K562 (cell line): ENCODE results near the gene ELMO1.

Experiments used
- CBX2 ChIP-seq: fragments of 200-600 bp; sonication (generic); IDR thresholded peaks from one replicate; pipeline ENCODE4 v1.6.1; 2012; ENCODE audit warnings: mild to moderate bottlenecking, low read length, inconsistent platforms; ENCODE audit not compliant: insufficient read depth, poor library complexity, severe bottlenecking
- CBX8 ChIP-seq: fragments of 200-600 bp; sonication (generic); IDR thresholded peaks from 2 replicates; pipeline ENCODE4 v1.6.1; 2012; ENCODE audit warnings: borderline replicate concordance, mixed run types, low read depth, mild to moderate bottlenecking, moderate library complexity, mixed read lengths, low read length, control low read depth, inconsistent platforms; ENCODE audit not compliant: poor library complexity, severe bottlenecking; ENCODE audit errors: extremely low read depth
- CHD2 ChIP-seq: IDR thresholded peaks from 2 replicates; pipeline ENCODE4 v1.6.1; 2011; ENCODE audit warnings: low read depth, low read length
- E2F4 ChIP-seq: sonication (generic); formaldehyde crosslinking; IDR thresholded peaks from 2 replicates; pipeline ENCODE4 v1.8.0; 2022; ENCODE audit warnings: mild to moderate bottlenecking, low read depth, missing genetic modification reagents
- EZH2 ChIP-seq: IDR thresholded peaks from 2 replicates; pipeline ENCODE4 v1.6.1; 2012; ENCODE audit warnings: low read depth, mild to moderate bottlenecking, inconsistent platforms, low read length, borderline replicate concordance
- HDAC2 ChIP-seq: fragments of 450-650 bp; IDR thresholded peaks from 2 replicates; pipeline ENCODE4 v1.6.1; 2016; ENCODE audit warnings: mild to moderate bottlenecking
- MXI1 ChIP-seq: IDR thresholded peaks from 2 replicates; pipeline ENCODE4 v1.6.1; 2011; ENCODE audit warnings: low read depth, mild to moderate bottlenecking, improper control_type of control experiment, low read length
- POLR2G ChIP-seq: fragments of 200-400 bp; formaldehyde crosslinking; IDR thresholded peaks from 2 replicates; pipeline ENCODE4 v1.6.1; 2017; ENCODE audit warnings: low read depth, mild to moderate bottlenecking, antibody characterized with exemption, low read length, moderate library complexity
- PTRF ChIP-seq: fragments of 450-650 bp; IDR thresholded peaks from 2 replicates; pipeline ENCODE4 v1.6.1; 2016; ENCODE audit warnings: mild to moderate bottlenecking, missing genetic modification characterization, missing compliant biosample characterization
- XRCC4 ChIP-seq: IDR thresholded peaks from one replicate; pipeline ENCODE4 v1.6.1; 2011; ENCODE audit not compliant: insufficient read depth, insufficient read length; ENCODE audit errors: extremely low read depth
- TF ChIP-seq, protein P1 (sequence below), 3 experiments: IDR thresholded peaks in 2 of 3; conservative IDR thresholded peaks in 1 of 3; 2 replicates each; pipeline ENCODE4 v1.5.1; 2011 to 2012; ENCODE audit warnings: low read length in 3 of 3, mild to moderate bottlenecking in 3 of 3, control low read depth in 2 of 3, improper control_type of control experiment in 1 of 3, inconsistent platforms in 1 of 3, low read depth in 1 of 3, mixed read lengths in 1 of 3, moderate library complexity in 1 of 3; ENCODE audit not compliant: insufficient read depth in 2 of 3

- TF ChIP-seq E2F4 (CRISPR knock-in tag) = no peak
- TF ChIP-seq HDAC2 = no peak
- TF ChIP-seq XRCC4 = no peak
- TF ChIP-seq CBX8 = no peak
- no peak for TF ChIP-seq PTRF (tag)
- TF ChIP-seq CHD2 = no peak
- TF ChIP-seq, protein P1, sequence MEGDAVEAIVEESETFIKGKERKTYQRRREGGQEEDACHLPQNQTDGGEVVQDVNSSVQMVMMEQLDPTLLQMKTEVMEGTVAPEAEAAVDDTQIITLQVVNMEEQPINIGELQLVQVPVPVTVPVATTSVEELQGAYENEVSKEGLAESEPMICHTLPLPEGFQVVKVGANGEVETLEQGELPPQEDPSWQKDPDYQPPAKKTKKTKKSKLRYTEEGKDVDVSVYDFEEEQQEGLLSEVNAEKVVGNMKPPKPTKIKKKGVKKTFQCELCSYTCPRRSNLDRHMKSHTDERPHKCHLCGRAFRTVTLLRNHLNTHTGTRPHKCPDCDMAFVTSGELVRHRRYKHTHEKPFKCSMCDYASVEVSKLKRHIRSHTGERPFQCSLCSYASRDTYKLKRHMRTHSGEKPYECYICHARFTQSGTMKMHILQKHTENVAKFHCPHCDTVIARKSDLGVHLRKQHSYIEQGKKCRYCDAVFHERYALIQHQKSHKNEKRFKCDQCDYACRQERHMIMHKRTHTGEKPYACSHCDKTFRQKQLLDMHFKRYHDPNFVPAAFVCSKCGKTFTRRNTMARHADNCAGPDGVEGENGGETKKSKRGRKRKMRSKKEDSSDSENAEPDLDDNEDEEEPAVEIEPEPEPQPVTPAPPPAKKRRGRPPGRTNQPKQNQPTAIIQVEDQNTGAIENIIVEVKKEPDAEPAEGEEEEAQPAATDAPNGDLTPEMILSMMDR (IDR thresholded peaks at IDR 0.05 in 2 of 3, conservative IDR thresholded peaks at IDR 0.05 in 1 of 3; ENCODE audit: insufficient read depth in 2 of 3, low read depth in 1 of 3, low read length in 3 of 3) = no peak
- no peak for TF ChIP-seq MXI1
- TF ChIP-seq CBX2 = no peak
- TF ChIP-seq POLR2G = no peak
- TF ChIP-seq EZH2 = no peak
Observed at GRCh38 chr7:37475646-37476045, 27.0 kb upstream of the ELMO1 start.
